ENCODE results near the gene NLRC5.

- TF ChIP-seq POLR2A (IDR thresholded peaks at IDR 0.05; ENCODE audit: low read depth, low read length): no peak
- no peak for TF ChIP-seq TAF1 (IDR thresholded peaks at IDR 0.05; ENCODE audit: low read depth, low read length)
- no peak for TF ChIP-seq POLR2AphosphoS5 (IDR thresholded peaks at IDR 0.05; ENCODE audit: low read depth, low read length)
- TF ChIP-seq PAX5 (IDR thresholded peaks at IDR 0.05; ENCODE audit: insufficient read depth, low read length, severe bottlenecking): no peak
- no peak for TF ChIP-seq POU2F2 (IDR thresholded peaks at IDR 0.05; ENCODE audit: low read depth, low read length)
- TF ChIP-seq SPI1 (IDR thresholded peaks at IDR 0.05; ENCODE audit: low read depth, low read length): no peak
Measured at GRCh38 chr16:56998352-56998751, 9.0 kb downstream of the NLRC5 start.
